SH-SY5Y (cell line): Measurements from ENCODE around the gene STX16.

Source experiments
- GATA2 ChIP-seq: IDR thresholded peaks from 2 replicates; pipeline ENCODE4 v1.6.1; 2011; ENCODE audit warnings: mild to moderate bottlenecking, low read depth, low read length
- GATA3 ChIP-seq: IDR thresholded peaks from 2 replicates; pipeline ENCODE4 v1.6.1; 2011; ENCODE audit warnings: low read depth, mild to moderate bottlenecking, low read length, moderate library complexity

DNA sequence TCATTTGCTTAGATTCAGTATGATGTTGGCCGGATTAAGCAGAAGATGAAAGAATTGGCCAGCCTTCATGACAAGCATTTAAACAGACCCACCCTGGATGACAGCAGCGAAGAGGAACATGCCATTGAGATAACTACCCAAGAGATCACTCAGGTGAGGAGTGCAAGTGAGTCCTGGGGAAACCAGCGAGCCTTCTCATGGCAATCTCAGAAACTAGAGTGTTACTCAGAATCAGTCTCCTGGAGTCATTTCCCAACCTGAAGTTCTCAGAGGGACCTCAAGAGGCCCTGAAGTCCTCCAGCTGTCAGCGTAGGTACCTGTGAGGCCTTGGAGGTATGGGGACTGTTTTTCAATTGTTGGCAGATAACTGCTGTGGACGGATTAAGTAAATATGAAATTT lies 16.9 kb downstream of the STX16 start:
- TF ChIP-seq GATA2 (no peak), GATA3 (no peak)
